Large intestine (tissue), 3 donors: ENCODE data around the gene MINPP1. TPM values are rescaled to one million over a fixed set of nuclear protein-coding genes. Genes with fewer than 3 reads are reported as not detected.
A peak's percentile ranks its signal among the peaks of the same experiment; 100 is the strongest.

Experiments
- DNase-seq, 2 donors: peaks; one replicate each; pipeline versions ENCODE4 v3.0.0 to v3.0.0-alpha.2; 2013
- H3K27ac ChIP-seq: one replicate; pipeline ENCODE4 v1.5.1; 2013; ENCODE audit warnings: low read length
- H3K27me3 ChIP-seq: 2 replicates; pipeline ENCODE4 v1.6.1; 2013; ENCODE audit warnings: low read length; ENCODE audit not compliant: control insufficient read depth, insufficient read depth
- H3K36me3 ChIP-seq: 2 replicates; pipeline ENCODE4 v1.6.1; 2013; ENCODE audit warnings: low read length; ENCODE audit not compliant: control insufficient read depth, insufficient read depth
- H3K4me1 ChIP-seq: one replicate; pipeline ENCODE4 v1.6.1; 2013; ENCODE audit warnings: low read length; ENCODE audit not compliant: control insufficient read depth, insufficient read depth
- H3K4me3 ChIP-seq: one replicate; pipeline ENCODE4 v1.5.1; 2013; ENCODE audit warnings: low read length
- H3K9me3 ChIP-seq: one replicate; pipeline ENCODE4 v1.6.1; 2013; ENCODE audit warnings: mild to moderate bottlenecking, low read depth, low read length, moderate library complexity; ENCODE audit not compliant: control insufficient read depth
- WGBS: methylation state at CpG from one replicate; pipeline ENCODE4 v1.1.5; 2013; ENCODE audit warnings: low lambda C conversion rate; ENCODE audit not compliant: insufficient coverage; 5-methylcytosine and 5-hydroxymethylcytosine counted together
- polyA plus RNA-seq: library from polyadenylated mRNA; unstranded; fragments of 120-200 nt; gene quantifications from one replicate; pipeline ENCODE4 v1.2.1, GENCODE V29; 2013

MINPP1 gene
- polyA plus RNA-seq, 1 donor: 43.0 TPM

GRCh38 chr10:87560495-87561129 is 55.9 kb downstream of the MINPP1 start:
- no peaks in the 10 kb centered on the region for H3K27me3 ChIP-seq
- DNase-seq: peak; percentile 84 to 95
- H3K9me3 ChIP-seq: peaks cover 13% of the 10 kb centered on the region
- H3K36me3 ChIP-seq: no peaks in the 10 kb centered on the region
- peak overlapping the region; percentile 79 for H3K27ac ChIP-seq
- WGBS: 20% methylated on average over 2 of the region's 5 CpGs
- peaks cover 19% of the 10 kb centered on the region for H3K4me1 ChIP-seq
- no peak overlapping the region for H3K4me3 ChIP-seq

GRCh38 chr10:87562750-87563149 is 58.1 kb downstream of the MINPP1 start:
- H3K9me3 ChIP-seq: peaks cover 15% of the 10 kb centered on the region
- H3K27ac ChIP-seq: no peak overlapping the region
- WGBS: no CpG with 5 or more reads among the region's 9 CpGs
- no peaks in the 10 kb centered on the region for H3K36me3 ChIP-seq
- peaks cover 19% of the 10 kb centered on the region for H3K4me1 ChIP-seq
- H3K27me3 ChIP-seq: no peaks in the 10 kb centered on the region
- H3K4me3 ChIP-seq: no peak overlapping the region
- DNase-seq: no peak

DNA sequence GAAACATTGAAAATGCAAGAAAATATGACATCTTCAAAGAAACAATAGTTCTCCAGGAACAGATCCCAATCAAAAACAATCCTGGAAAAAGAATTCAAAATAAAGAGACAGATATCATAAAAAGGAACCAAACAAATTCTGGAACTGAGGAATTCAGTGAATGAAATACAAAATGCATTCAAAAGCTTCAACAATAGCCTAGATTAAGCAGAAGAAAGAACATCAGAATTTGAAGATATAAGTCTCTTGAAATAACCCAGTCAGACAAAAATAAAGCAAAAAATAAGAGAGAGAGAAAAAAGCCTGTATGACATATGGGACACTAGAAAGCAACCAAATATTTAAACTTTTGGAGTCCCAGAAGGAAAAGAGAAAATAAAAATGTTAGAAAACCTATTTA is 60.3 kb downstream of the MINPP1 start:
- no peak for DNase-seq

DNA sequence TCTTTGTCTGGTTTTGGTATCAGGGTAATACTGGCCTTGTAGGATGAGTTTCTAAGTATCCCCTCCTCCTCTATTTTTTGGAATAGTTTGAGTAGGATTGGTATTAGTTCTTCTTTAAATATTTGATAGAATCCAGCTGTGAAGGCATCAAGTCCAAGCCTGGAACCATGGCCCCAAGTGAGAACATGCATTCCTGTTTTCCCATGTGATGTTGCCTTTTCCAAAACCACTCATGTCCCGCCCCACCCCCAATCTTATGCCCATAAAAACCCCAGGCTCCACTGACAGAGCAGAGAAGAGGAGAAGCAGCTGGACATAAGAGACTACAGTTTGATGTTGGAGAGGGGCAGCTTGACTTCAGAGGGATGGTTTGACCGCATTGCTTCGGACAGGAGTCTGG is 71.2 kb downstream of the MINPP1 start:
- H3K4me1 ChIP-seq: peaks cover 21% of the 10 kb centered on the region
- DNase-seq: no peak
- WGBS: no CpG with 5 or more reads among the region's 3 CpGs
- no peaks in the 10 kb centered on the region for H3K36me3 ChIP-seq
- H3K9me3 ChIP-seq: peaks cover 3% of the 10 kb centered on the region
- no peak overlapping the region for H3K4me3 ChIP-seq
- no peaks in the 10 kb centered on the region for H3K27me3 ChIP-seq
- H3K27ac ChIP-seq: no peak overlapping the region

More for the DNA sequence above, 60.3 kb downstream of the MINPP1 start:
- H3K27me3 ChIP-seq: no peaks in the 10 kb centered on the region
- peaks cover 15% of the 10 kb centered on the region for H3K9me3 ChIP-seq
- peaks cover 19% of the 10 kb centered on the region for H3K4me1 ChIP-seq
- no peak overlapping the region for H3K4me3 ChIP-seq
- no peaks in the 10 kb centered on the region for H3K36me3 ChIP-seq
- no peak overlapping the region for H3K27ac ChIP-seq

GRCh38 chr10:87578160-87578841 is 73.6 kb downstream of the MINPP1 start:
- WGBS: no CpG with 5 or more reads among the region's 5 CpGs
- H3K9me3 ChIP-seq: peaks cover 3% of the 10 kb centered on the region
- H3K4me3 ChIP-seq: no peak overlapping the region
- peak overlapping the region; percentile 92 for H3K27ac ChIP-seq
- peaks cover 21% of the 10 kb centered on the region for H3K4me1 ChIP-seq
- DNase-seq: peak; percentile 38 to 83
- no peaks in the 10 kb centered on the region for H3K27me3 ChIP-seq
- H3K36me3 ChIP-seq: no peaks in the 10 kb centered on the region

- Histone ChIP-seq H3K9me3 (peaks cover 3% of the 10 kb centered on the region), H3K27ac (peak overlapping the region; percentile 92), H3K36me3 (no peaks in the 10 kb centered on the region), H3K4me1 (peaks cover 21% of the 10 kb centered on the region), H3K4me3 (no peak overlapping the region), H3K27me3 (no peaks in the 10 kb centered on the region)
- WGBS: no CpG with 5 or more reads among the region's 11 CpGs
- DNase-seq: peak; percentile 73 to 89
Observed at GRCh38 chr10:87578842-87579401, 74.2 kb downstream of the MINPP1 start.

DNA sequence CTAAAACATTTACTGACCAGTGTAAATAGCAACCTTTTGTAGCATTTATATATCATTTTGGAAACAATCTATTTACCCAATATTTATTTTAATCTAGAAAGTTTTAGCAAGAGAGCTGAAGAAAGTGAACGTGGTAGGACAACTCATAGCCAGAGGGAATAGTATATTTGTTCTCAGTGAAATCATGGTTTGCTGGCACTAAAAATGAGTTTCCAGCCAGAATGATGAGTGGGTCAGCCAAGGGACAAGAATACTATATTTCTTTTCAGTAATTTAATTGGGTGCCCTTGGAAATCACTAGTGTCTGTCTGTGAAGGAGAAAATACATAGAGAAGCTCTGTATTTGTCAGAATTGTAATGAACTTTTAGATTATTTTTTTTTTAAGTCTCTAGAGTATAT is 74.9 kb downstream of the MINPP1 start:
- DNase-seq: peak in 1 of 2 donors; percentile 8
- WGBS: 83% methylated on average over 1 of the region's 1 CpG
- Histone ChIP-seq H3K27me3 (no peaks in the 10 kb centered on the region), H3K4me1 (peaks cover 21% of the 10 kb centered on the region), H3K4me3 (no peak overlapping the region), H3K27ac (peak overlapping the region; percentile 92), H3K9me3 (peaks cover 3% of the 10 kb centered on the region), H3K36me3 (no peaks in the 10 kb centered on the region)

GRCh38 chr10:87580016-87580415 is 75.3 kb downstream of the MINPP1 start:
- H3K27me3 ChIP-seq: no peaks in the 10 kb centered on the region
- 33% methylated on average over 1 of the region's 1 CpG for WGBS
- DNase-seq: peak; percentile 23 to 67
- peak overlapping the region; percentile 92 for H3K27ac ChIP-seq
- H3K9me3 ChIP-seq: peaks cover 3% of the 10 kb centered on the region
- no peaks in the 10 kb centered on the region for H3K36me3 ChIP-seq
- no peak overlapping the region for H3K4me3 ChIP-seq
- peaks cover 21% of the 10 kb centered on the region for H3K4me1 ChIP-seq

- peak overlapping the region; percentile 91 for H3K27ac ChIP-seq
- WGBS: 58% methylated on average over 2 of the region's 5 CpGs
Observed at GRCh38 chr10:87585565-87586514, 81.1 kb downstream of the MINPP1 start.

DNA sequence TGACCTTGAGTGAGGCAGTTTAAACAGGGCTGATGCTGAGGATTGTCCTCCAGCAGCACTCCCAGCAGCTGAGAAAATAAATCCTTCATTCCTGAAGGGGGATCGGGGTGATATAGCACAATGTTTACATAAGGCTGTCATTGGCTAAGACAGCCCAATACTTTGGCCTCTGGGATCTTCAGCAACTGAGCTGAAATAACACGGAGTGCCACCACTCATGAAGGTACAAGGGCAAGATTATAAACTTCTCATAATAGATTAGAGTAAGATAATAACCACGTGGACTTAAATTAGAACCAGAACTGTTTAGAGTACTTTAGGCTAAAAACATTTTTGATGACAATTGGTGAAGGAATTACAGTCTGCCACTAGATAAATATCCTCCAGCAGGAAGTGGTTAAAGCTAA is 85.0 kb downstream of the MINPP1 start:
- Histone ChIP-seq H3K27ac (peak overlapping the region; percentile 89), H3K4me1 (peaks cover 46% of the 10 kb centered on the region), H3K27me3 (no peaks in the 10 kb centered on the region), H3K9me3 (no peaks in the 10 kb centered on the region), H3K36me3 (no peaks in the 10 kb centered on the region), H3K4me3 (no peak overlapping the region)
- WGBS: 0% methylated on average over 1 of the region's 3 CpGs
- DNase-seq: peak in 1 of 2 donors; percentile 23

More at GRCh38 chr10:87585565-87586514, 81.1 kb downstream of the MINPP1 start:
- peak; percentile 85 to 94 for DNase-seq
- no peak overlapping the region for H3K4me3 ChIP-seq
- H3K4me1 ChIP-seq: peaks cover 38% of the 10 kb centered on the region
- no peaks in the 10 kb centered on the region for H3K36me3 ChIP-seq
- H3K9me3 ChIP-seq: no peaks in the 10 kb centered on the region
- H3K27me3 ChIP-seq: no peaks in the 10 kb centered on the region
